ENCODE results near the gene PSMA6. TPM values are rescaled to one million over a fixed set of nuclear protein-coding genes. Genes with fewer than 3 reads are reported as not detected.

The PSMA6 gene
- polyA plus RNA-seq, 2 of the 4 experiments (the other 2 are of a cell fraction): 369 to 395 TPM

DNA sequence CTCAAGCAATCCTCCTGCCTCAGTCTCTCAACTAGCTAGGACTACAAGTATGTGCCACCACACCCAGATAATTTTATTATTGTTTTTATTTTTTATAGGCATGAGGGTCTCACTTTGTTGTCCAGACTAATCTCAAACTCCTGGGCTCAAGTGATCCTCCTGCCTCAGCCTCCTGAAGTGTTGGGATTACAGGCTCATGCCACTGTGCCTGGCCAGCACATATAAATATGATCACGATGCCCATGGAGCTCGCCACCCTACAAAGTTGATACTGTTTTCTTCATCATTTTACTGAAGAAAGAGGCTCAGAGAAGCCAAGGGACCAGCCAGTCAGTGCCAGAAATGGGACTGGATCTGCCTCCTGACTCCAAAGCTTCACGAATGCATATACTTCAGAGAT, 59.3 kb downstream of the PSMA6 start (continued):
- TF ChIP-seq, protein P1, sequence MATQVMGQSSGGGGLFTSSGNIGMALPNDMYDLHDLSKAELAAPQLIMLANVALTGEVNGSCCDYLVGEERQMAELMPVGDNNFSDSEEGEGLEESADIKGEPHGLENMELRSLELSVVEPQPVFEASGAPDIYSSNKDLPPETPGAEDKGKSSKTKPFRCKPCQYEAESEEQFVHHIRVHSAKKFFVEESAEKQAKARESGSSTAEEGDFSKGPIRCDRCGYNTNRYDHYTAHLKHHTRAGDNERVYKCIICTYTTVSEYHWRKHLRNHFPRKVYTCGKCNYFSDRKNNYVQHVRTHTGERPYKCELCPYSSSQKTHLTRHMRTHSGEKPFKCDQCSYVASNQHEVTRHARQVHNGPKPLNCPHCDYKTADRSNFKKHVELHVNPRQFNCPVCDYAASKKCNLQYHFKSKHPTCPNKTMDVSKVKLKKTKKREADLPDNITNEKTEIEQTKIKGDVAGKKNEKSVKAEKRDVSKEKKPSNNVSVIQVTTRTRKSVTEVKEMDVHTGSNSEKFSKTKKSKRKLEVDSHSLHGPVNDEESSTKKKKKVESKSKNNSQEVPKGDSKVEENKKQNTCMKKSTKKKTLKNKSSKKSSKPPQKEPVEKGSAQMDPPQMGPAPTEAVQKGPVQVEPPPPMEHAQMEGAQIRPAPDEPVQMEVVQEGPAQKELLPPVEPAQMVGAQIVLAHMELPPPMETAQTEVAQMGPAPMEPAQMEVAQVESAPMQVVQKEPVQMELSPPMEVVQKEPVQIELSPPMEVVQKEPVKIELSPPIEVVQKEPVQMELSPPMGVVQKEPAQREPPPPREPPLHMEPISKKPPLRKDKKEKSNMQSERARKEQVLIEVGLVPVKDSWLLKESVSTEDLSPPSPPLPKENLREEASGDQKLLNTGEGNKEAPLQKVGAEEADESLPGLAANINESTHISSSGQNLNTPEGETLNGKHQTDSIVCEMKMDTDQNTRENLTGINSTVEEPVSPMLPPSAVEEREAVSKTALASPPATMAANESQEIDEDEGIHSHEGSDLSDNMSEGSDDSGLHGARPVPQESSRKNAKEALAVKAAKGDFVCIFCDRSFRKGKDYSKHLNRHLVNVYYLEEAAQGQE (IDR thresholded peaks at IDR 0.05): no peak

DNA sequence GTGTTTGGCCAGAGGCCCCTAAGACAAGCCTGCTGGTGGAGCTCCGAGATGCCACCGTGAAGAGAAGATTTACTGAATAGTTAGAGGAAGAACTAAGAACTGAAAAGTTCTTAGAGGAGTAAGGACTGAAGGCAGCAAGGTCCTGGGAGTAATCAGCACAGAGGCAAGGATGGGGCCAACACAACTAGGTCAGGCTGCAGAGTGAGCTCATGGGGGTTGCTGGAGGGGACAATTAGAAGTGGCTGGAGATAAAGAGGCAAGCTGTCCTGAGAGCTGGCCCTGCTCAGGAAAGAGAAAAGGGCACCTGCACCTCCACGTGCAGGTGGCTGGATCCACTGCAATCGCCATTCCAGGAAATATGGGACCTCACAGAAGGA, 59.7 kb downstream of the PSMA6 start:
- Histone ChIP-seq H3K4me2 (no peak overlapping the region), H3K4me3 (no peak overlapping the region), H3K4me1 (peaks cover 52% of the 10 kb centered on the region), H3K9me3 (no peaks in the 10 kb centered on the region), H3K27ac (peak overlapping the region; percentile 49 to 60; a peak in 4 of 6 replicates)
- TF ChIP-seq KDM5A (IDR thresholded peaks at IDR 0.05) (no peak), PHF8 (IDR thresholded peaks at IDR 0.05; ENCODE audit: borderline replicate concordance, low read depth) (no peak), MAZ (IDR thresholded peaks at IDR 0.05; ENCODE audit: borderline replicate concordance, low read depth, low read length) (no peak), ESRRA (IDR thresholded peaks at IDR 0.05; ENCODE audit: borderline replicate concordance, low read length) (no peak), HOXB13 (CRISPR knock-in tag; IDR thresholded peaks at IDR 0.05; ENCODE audit: low read depth) (no peak), MYC (IDR thresholded peaks at IDR 0.05; ENCODE audit: borderline replicate concordance, low read length) (no peak), HDAC2 (IDR thresholded peaks at IDR 0.05) (no peak), CTCF (IDR thresholded peaks at IDR 0.05) (no peak), MAFK (IDR thresholded peaks at IDR 0.05; ENCODE audit: partially characterized antibody) (no peak), HOXB5 (CRISPR knock-in tag; IDR thresholded peaks at IDR 0.05) (no peak), NFE2L2 (conservative IDR thresholded peaks at IDR 0.05; ENCODE audit: low read length) (no peak), CHD2 (IDR thresholded peaks at IDR 0.05; ENCODE audit: low read length, partially characterized antibody) (no peak), FOSB (CRISPR knock-in tag; IDR thresholded peaks at IDR 0.05) (no peak), GATA3 (IDR thresholded peaks at IDR 0.05; ENCODE audit: borderline replicate concordance) (no peak)
- 87% methylated on average over 4 of the region's 4 CpGs for WGBS (ENCODE audit: missing lambda C conversion rate)
- ChIA-PET CTCF (interaction anchor here (1.1 to 1.6 kb wide), 6 partner anchors 16 to 137 kb away, joined by 3 to 4 read pairs (median 3); no protein-coding TSS in a partner anchor), POLR2A (interaction anchor here (0.9 kb wide), 1 partner anchor 60 kb away, joined by 3 read pairs; the partner anchor contains the start of gene PSMA6)
- DNase-seq (ENCODE audit: low read depth in 1 of 2, low spot score in 1 of 2) (no peak), FAIRE-seq (no peak), ATAC-seq (no peak)

- Histone ChIP-seq H3K4me2 (peak overlapping the region; percentile 25), H3K4me1 (peaks cover 47% of the 10 kb centered on the region), H3K27ac (peak overlapping the region; percentile 49 to 60; a peak in 5 of 6 replicates), H3K4me3 (no peak overlapping the region), H3K9me3 (no peaks in the 10 kb centered on the region)
- ATAC-seq (peak in 1 of 2 experiments; percentile 9; a peak in 1 of 6 replicates), DNase-seq (ENCODE audit: low read depth in 1 of 2, low spot score in 1 of 2) (no peak), FAIRE-seq (no peak)
- POLR2A ChIA-PET: interaction anchor here (0.9 kb wide), 1 partner anchor 61 kb away, joined by 3 read pairs; the partner anchor contains the start of gene PSMA6
- CTCF ChIA-PET: interaction anchor here (1.1 to 1.6 kb wide), 6 partner anchors 16 to 138 kb away, joined by 3 to 4 read pairs (median 3); no protein-coding TSS in a partner anchor
- TF ChIP-seq BHLHE40 (IDR thresholded peaks at IDR 0.05; ENCODE audit: low read depth, low read length): no peak
- TF ChIP-seq, protein P2, sequence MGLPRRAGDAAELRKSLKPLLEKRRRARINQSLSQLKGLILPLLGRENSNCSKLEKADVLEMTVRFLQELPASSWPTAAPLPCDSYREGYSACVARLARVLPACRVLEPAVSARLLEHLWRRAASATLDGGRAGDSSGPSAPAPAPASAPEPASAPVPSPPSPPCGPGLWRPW (IDR thresholded peaks at IDR 0.05): no peak
- TF ChIP-seq ZFP36 (IDR thresholded peaks at IDR 0.05; ENCODE audit: borderline replicate concordance, partially characterized antibody): no peak
- no peak for TF ChIP-seq NPAS2 (CRISPR knock-in tag; IDR thresholded peaks at IDR 0.05; ENCODE audit: borderline replicate concordance)
- TF ChIP-seq CBX8 (IDR thresholded peaks at IDR 0.05): no peak
- no peak for TF ChIP-seq BCL3 (IDR thresholded peaks at IDR 0.05)
- no peak for TF ChIP-seq FOSB (CRISPR knock-in tag; IDR thresholded peaks at IDR 0.05)
- no peak for TF ChIP-seq MYC (IDR thresholded peaks at IDR 0.05; ENCODE audit: borderline replicate concordance, low read length)
- TF ChIP-seq HOXA7 (CRISPR knock-in tag; IDR thresholded peaks at IDR 0.05): no peak
- no peak for TF ChIP-seq CEBPB (IDR thresholded peaks at IDR 0.05)
- WGBS (ENCODE audit: missing lambda C conversion rate): 93% methylated on average over 15 of the region's 15 CpGs
Measured at GRCh38 chr14:35352274-35353233, 60.4 kb downstream of the PSMA6 start.

All from A549 (cell line).